Aorta (tissue), 5 donors: Measurements from ENCODE around the gene KIFC1. TPM values are rescaled to one million over a fixed set of nuclear protein-coding genes. Genes with fewer than 3 reads are reported as not detected.
A peak's percentile ranks its signal among the peaks of the same experiment; 100 is the strongest.

Experiments used
- ATAC-seq: fragments of 200-7000 bp; cut with Tn5 transposase; one replicate; pipeline ENCODE4 v1.9.1; 2022; ENCODE audit warnings: moderate library complexity; ENCODE audit not compliant: low FRiP score
- DNase-seq, 2 donors: peaks; one replicate each; pipeline ENCODE4 v3.0.0-alpha.2; 2020
- H3K27ac ChIP-seq, 2 donors: one replicate each; pipeline ENCODE4 v1.5.1; 2013; ENCODE audit warnings: low read length in 2 of 2, mild to moderate bottlenecking in 2 of 2, moderate library complexity in 2 of 2, control low read depth in 1 of 2, inconsistent platforms in 1 of 2, low read depth in 1 of 2
- H3K27me3 ChIP-seq, 2 donors: one replicate each; pipeline ENCODE4 v1.6.1; 2013; ENCODE audit warnings: control low read depth in 1 of 2, low read length in 1 of 2, mild to moderate bottlenecking in 1 of 2, moderate library complexity in 1 of 2; ENCODE audit not compliant: insufficient read depth in 2 of 2, control insufficient read depth in 1 of 2
- H3K36me3 ChIP-seq, 2 donors: one replicate each; pipeline ENCODE4 v1.6.1; 2013; ENCODE audit warnings: control low read depth in 1 of 2, low read length in 1 of 2, mild to moderate bottlenecking in 1 of 2; ENCODE audit not compliant: insufficient read depth in 2 of 2, control insufficient read depth in 1 of 2
- H3K4me1 ChIP-seq, 2 donors: one replicate each; pipeline ENCODE4 v1.6.1; 2013; ENCODE audit warnings: low read length in 2 of 2, control low read depth in 1 of 2, mild to moderate bottlenecking in 1 of 2, moderate library complexity in 1 of 2; ENCODE audit not compliant: insufficient read depth in 2 of 2, control insufficient read depth in 1 of 2
- H3K4me3 ChIP-seq, 2 donors: one replicate each; pipeline ENCODE4 v1.5.1; 2013; ENCODE audit warnings: low read length in 2 of 2, control low read depth in 1 of 2, mild to moderate bottlenecking in 1 of 2
- H3K9me3 ChIP-seq: one replicate; pipeline ENCODE4 v1.6.1; 2013; ENCODE audit warnings: mild to moderate bottlenecking, low read length; ENCODE audit not compliant: control insufficient read depth
- WGBS, 2 donors: extraction: QIAGEN DNeasy Blood & Tissue Kit; methylation state at CpG; one replicate each; pipeline ENCODE4 v1.1.7; 2013; 5-methylcytosine and 5-hydroxymethylcytosine counted together
- intact Hi-C, 2 donors: fragments of 100-400 bp; cut with DNase I; formaldehyde crosslinking; loops; one replicate each; pipeline versions ENCODE4 v1.14.2 to v1.15.0; 2022
- polyA plus RNA-seq, 2 donors: library from polyadenylated mRNA; stranded (reverse); fragments of 200-250 nt; gene quantifications; one replicate each; pipeline ENCODE4 v1.2.3, GENCODE V29; 2013
- total RNA-seq, 2 donors: library from RNA; stranded (reverse); fragmentation: NEBNext Ultra II Directional; extraction: Animal tissue kit (Norgen Biotek cat#: 25700); gene quantifications; one replicate each; pipeline ENCODE4 v1.2.1, GENCODE V29; 2021
- donor health status: healthy with polysubstance abuse.
- donor health status: Bipolar disorder and iron deficiency.
- donor health status: DM: no; HTN: no; CAD: no.
- donor health status: DM: no; HTN: no; CAD: no.
- donor health status: DM: yes; HTN: yes; CAD: no.

Gene KIFC1
- total and polyA plus RNA-seq, 4 donors, result 1.3 to 2.0 (median 1.5) TPM; not detected in 1

DNA sequence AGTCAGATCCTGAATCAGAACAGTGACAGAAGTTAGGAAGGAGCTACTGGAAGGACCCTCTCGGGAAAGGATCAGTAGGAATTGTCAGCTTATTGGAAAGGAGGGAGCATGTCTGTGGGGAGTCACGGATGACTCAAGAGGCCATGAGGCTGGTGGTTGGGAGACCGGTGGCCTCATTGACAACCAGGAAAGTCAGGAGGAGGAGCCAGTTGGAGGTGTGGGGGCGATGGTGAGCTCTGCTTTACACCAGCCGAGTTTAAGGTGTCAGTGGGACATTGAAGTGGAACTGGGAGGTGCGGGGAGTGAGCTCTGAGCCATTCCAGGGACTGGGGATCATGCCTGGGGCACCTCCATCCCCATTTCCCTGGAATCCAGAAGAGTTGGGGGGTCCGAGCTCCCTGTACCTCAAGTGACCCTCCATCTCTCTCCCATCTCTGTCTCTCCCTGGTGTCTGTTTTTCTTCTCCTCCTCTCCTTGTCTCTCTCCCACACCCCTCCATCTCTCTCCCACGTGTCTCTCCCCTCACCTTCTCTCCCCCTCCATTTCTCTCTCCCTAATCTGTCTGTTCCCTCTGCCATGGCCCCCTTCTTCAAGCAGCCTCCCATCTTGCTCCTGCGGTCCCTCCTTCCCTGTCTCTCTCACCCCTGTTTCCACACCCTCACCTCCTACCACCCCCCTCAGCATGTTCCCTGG, 48.5 kb downstream of the KIFC1 start:
- intact Hi-C loops, result no loop called here
- Histone ChIP-seq H3K27ac (no peak overlapping the region), H3K9me3 (no peaks in the 10 kb centered on the region), H3K27me3 (no peaks in the 10 kb centered on the region), H3K4me3 (no peak overlapping the region), H3K4me1 (no peaks in the 10 kb centered on the region), H3K36me3 (peaks cover 0 to 25% of the 10 kb centered on the region in 2 donors)
- ATAC-seq (no peak), DNase-seq (no peak)
- 75 to 78% methylated on average over 9 of the region's 9 CpGs for WGBS, 2 donors

DNA sequence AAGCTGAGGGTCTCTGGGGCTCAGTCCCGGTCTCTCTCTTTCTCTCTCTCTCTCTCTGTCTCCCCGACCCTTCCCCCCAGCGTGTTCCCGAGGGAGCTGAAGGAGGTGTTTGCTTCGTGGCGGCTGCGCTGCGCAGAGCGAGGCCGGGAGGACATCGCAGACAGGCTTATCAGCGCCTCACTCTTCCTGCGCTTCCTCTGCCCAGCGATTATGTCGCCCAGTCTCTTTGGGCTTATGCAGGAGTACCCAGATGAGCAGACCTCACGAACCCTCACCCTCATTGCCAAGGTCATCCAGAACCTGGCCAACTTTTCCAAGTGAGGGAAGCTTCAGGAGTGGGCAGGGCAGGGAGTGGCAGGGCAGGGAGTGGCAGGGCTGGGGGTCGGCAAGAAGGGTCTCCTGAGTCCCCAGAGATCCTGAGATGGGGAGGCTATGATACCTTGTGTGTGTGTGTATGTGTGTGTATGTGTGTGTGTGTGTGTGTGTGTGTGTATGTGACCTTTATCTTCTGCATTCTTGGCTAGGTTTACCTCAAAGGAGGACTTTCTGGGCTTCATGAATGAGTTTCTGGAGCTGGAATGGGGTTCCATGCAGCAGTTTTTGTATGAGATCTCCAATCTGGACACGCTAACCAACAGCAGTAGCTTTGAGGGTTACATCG, 49.2 kb downstream of the KIFC1 start:
- Histone ChIP-seq H3K4me1 (no peaks in the 10 kb centered on the region), H3K9me3 (no peaks in the 10 kb centered on the region), H3K27ac (no peak overlapping the region), H3K36me3 (peaks cover 0 to 21% of the 10 kb centered on the region in 2 donors), H3K27me3 (no peaks in the 10 kb centered on the region), H3K4me3 (no peak overlapping the region)
- intact Hi-C loops, result no loop called here
- 84 to 85% methylated on average over 19 of the region's 19 CpGs for WGBS, 2 donors
- DNase-seq (no peak), ATAC-seq (no peak)

DNA sequence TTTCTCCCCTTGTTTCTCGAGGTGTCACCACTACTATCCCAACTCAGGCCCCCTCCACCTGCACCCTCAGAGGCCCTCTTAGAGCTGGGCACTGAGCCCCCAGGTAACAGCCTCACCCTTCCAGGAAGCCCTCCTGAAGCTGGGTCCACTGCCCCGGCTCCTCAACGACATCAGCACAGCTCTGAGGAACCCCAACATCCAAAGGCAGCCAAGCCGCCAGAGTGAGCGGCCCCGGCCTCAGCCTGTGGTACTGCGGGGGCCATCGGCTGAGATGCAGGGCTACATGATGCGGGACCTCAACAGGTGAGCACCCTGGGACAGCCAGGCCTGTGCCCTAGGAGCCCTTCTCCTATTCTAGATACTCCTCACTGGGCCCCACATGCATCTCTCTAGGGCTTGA, 49.8 kb downstream of the KIFC1 start:
- Histone ChIP-seq H3K36me3 (peaks cover 0 to 21% of the 10 kb centered on the region in 2 donors), H3K27me3 (no peaks in the 10 kb centered on the region), H3K27ac (no peak overlapping the region), H3K4me1 (no peaks in the 10 kb centered on the region), H3K4me3 (no peak overlapping the region), H3K9me3 (no peaks in the 10 kb centered on the region)
- intact Hi-C loops, result no loop called here
- 91 to 93% methylated on average over 9 of the region's 9 CpGs for WGBS, 2 donors
- ATAC-seq, result peak; percentile 19
- no peak for DNase-seq

DNA sequence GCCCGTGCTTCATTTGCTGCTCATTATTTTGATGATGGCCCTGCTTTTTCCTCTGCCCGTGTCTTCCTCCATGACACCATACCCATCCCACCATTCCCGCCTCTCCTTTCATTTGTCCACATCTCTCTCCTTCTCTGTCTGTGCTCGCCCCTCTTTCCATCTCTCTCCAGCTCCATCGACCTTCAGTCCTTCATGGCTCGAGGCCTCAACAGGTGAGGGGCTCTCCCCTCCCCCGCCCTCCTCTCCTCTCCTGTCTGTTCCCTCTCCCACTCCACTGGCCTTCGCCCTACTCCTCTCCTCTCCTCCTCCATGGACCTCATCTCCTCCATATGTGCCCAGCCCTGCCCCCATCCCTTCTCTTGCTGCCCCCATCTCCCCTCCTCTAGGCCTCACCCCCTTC, 50.7 kb downstream of the KIFC1 start:
- 85 to 88% methylated on average over 8 of the region's 8 CpGs for WGBS, 2 donors
- H3K27ac ChIP-seq, result no peak overlapping the region
- no peak for DNase-seq
- no peak for ATAC-seq
- intact Hi-C loops, result no loop called here
- peaks cover 0 to 21% of the 10 kb centered on the region in 2 donors for H3K36me3 ChIP-seq
- H3K27me3 ChIP-seq, result no peaks in the 10 kb centered on the region
- H3K4me3 ChIP-seq, result no peak overlapping the region
- no peaks in the 10 kb centered on the region for H3K4me1 ChIP-seq
- no peaks in the 10 kb centered on the region for H3K9me3 ChIP-seq

DNA sequence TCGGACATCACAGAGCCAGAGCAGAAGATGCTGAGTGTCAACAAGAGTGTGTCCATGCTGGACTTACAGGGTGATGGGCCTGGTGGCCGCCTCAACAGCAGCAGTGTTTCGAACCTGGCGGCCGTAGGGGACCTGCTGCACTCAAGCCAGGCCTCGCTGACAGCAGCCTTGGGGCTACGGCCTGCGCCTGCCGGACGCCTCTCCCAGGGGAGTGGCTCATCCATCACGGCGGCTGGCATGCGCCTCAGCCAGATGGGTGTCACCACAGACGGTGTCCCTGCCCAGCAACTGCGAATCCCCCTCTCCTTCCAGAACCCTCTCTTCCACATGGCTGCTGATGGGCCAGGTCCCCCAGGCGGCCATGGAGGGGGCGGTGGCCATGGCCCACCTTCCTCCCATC, 51.4 kb downstream of the KIFC1 start:
- intact Hi-C loops, result no loop called here
- 88% methylated on average over 17 of the region's 17 CpGs for WGBS, 2 donors
- Histone ChIP-seq H3K27ac (no peak overlapping the region), H3K4me3 (no peak overlapping the region), H3K9me3 (no peaks in the 10 kb centered on the region), H3K27me3 (no peaks in the 10 kb centered on the region), H3K4me1 (no peaks in the 10 kb centered on the region), H3K36me3 (peaks cover 0 to 16% of the 10 kb centered on the region in 2 donors)
- no peak for DNase-seq
- ATAC-seq, result no peak

DNA sequence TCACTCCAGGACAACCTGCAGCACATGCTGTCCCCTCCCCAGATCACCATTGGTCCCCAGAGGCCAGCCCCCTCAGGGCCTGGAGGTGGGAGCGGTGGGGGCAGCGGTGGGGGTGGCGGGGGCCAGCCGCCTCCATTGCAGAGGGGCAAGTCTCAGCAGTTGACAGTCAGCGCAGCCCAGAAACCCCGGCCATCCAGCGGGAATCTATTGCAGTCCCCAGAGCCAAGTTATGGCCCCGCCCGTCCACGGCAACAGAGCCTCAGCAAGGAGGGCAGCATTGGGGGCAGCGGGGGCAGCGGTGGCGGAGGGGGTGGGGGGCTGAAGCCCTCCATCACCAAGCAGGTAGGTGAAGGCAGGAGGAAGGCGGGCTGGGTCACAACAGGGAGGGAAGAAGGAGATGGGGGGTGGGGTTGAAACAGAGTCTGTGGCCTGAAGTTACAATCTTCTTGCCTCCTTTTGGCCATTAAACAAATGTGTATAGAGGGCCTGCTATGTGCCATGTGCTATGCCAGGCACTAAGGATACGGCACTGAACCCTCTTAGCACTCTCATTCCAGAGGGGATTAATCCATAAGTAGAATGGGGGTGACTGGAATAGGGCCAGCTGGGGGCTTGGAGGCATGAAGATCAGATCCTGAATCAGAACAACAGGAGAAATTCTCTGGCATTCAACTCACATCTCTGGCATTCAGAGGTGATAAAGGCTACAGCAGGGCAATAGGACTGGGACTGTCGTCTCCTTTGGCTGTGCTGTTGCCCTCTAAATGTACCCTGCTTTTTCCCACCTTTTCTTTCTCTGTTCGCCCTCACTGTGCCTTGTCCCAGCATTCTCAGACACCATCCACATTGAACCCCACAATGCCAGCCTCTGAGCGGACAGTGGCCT, 52.2 kb downstream of the KIFC1 start:
- no peak overlapping the region for H3K27ac ChIP-seq
- ATAC-seq (no peak), DNase-seq (no peak)
- intact Hi-C loops, result no loop called here
- H3K4me1 ChIP-seq, result no peaks in the 10 kb centered on the region
- H3K27me3 ChIP-seq, result no peaks in the 10 kb centered on the region
- peaks cover 0 to 14% of the 10 kb centered on the region in 2 donors for H3K36me3 ChIP-seq
- no peak overlapping the region for H3K4me3 ChIP-seq
- H3K9me3 ChIP-seq, result no peaks in the 10 kb centered on the region
- 88 to 91% methylated on average over 18 of the region's 18 CpGs for WGBS, 2 donors

DNA sequence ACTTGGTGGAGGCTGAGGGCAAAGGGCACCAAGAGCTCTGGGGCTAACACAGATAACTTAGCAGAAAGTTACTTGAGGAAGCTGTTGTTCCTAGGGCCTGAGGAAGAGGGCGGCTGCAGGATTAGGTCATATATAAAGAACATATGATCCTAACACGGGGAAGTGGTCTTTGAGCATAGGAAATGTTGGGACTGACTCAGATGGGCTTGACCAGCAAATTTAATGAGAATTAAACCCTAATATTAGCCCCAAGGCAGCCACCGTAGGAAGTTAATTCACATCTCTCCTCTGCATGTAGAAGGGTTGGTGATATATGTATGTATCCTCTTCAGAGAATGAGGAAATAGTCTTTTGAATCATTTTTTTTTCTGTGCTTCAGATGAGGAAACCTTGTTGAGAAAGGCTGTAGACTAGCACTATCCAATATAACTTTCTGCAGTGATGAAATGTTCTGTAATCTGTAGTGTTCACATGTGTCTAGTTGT, 53.5 kb downstream of the KIFC1 start:
- WGBS, 2 donors, result 71 to 86% methylated on average over 3 of the region's 3 CpGs
- DNase-seq (no peak), ATAC-seq (no peak)
- H3K4me3 ChIP-seq, result no peak overlapping the region
- H3K9me3 ChIP-seq, result no peaks in the 10 kb centered on the region
- peaks cover 0 to 14% of the 10 kb centered on the region in 2 donors for H3K36me3 ChIP-seq
- H3K27me3 ChIP-seq, result no peaks in the 10 kb centered on the region
- H3K27ac ChIP-seq, result no peak overlapping the region
- intact Hi-C loops, result no loop called here
- H3K4me1 ChIP-seq, result no peaks in the 10 kb centered on the region

DNA sequence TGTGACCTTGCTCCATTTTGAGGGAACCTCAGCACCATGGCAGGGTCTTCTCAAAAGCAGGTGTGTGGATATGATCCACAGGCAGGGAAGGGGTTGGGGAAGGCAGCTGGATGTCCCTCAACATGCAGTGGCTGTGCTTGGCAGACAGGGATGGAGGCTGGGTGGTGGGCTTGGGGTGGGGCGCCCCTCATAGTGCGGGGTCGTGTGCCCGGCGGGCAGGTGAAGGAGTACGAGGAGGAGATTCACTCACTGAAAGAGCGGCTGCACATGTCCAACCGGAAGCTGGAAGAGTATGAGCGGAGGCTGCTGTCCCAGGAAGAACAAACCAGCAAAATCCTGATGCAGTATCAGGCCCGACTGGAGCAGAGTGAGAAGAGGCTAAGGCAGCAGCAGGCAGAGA, 54.7 kb downstream of the KIFC1 start:
- H3K4me3 ChIP-seq, result no peak overlapping the region
- intact Hi-C loops, result no loop called here
- no peaks in the 10 kb centered on the region for H3K27me3 ChIP-seq
- H3K9me3 ChIP-seq, result no peaks in the 10 kb centered on the region
- H3K27ac ChIP-seq, result no peak overlapping the region
- no peaks in the 10 kb centered on the region for H3K4me1 ChIP-seq
- no peak for ATAC-seq
- no peak for DNase-seq
- 90 to 93% methylated on average over 10 of the region's 10 CpGs for WGBS, 2 donors
- peaks cover 0 to 14% of the 10 kb centered on the region in 2 donors for H3K36me3 ChIP-seq
